ENCODE data around the gene ZNF160.

The ZNF160 gene

DNA sequence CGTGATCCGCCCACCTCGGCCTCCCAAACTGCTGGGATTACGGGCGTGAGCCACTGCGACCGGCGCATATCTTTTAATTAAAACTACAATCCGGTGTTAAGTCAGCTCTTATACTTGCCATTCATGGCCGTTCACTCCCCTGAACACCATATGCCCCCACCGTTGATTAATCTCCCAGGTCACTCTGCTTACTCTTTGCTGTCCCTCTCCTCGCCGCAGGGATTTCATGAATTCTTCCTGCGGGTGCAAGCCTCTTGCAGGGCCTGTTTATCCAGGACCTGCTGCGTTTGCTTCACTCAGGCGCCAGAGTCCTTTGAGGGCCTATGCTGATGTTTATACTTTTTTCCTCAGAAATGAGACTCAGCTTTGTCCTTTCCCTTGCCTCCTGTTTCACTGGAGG lies 57.7 kb downstream of the ZNF160 start:
- no peaks in the 10 kb centered on the region for H3F3A ChIP-seq (ENCODE audit: control insufficient read depth, insufficient read depth)
- no peaks in the 10 kb centered on the region for H4K20me1 ChIP-seq (ENCODE audit: control insufficient read depth, insufficient read depth, low read depth, low read length)
- H3K27me3 ChIP-seq (ENCODE audit: control insufficient read depth, low read length): no peaks in the 10 kb centered on the region
- H3K4me2 ChIP-seq (ENCODE audit: low read length): no peak overlapping the region
- H3K4me1 ChIP-seq (ENCODE audit: control insufficient read depth, low read length): no peaks in the 10 kb centered on the region
- peaks cover 8% of the 10 kb centered on the region; the same call in 1 of the 2 replicates for H3K9me3 ChIP-seq (ENCODE audit: control insufficient read depth, insufficient read depth, low read length)
- no peaks in the 10 kb centered on the region for H3K9me2 ChIP-seq (replicated peaks; ENCODE audit: control insufficient read depth, low read length)
- H3K36me3 ChIP-seq (ENCODE audit: control insufficient read depth, low read length): no peaks in the 10 kb centered on the region
- no peaks in the 10 kb centered on the region for H3K79me2 ChIP-seq (ENCODE audit: control insufficient read depth, low read length)
- no peak overlapping the region for H3K27ac ChIP-seq (ENCODE audit: low read depth, low read length)
- H3K4me3 ChIP-seq (ENCODE audit: low read length): no peak overlapping the region
- no peak for TF ChIP-seq EZH2phosphoT487 (IDR thresholded peaks at IDR 0.05; ENCODE audit: borderline replicate concordance, low read length)
- TF ChIP-seq, protein P1, sequence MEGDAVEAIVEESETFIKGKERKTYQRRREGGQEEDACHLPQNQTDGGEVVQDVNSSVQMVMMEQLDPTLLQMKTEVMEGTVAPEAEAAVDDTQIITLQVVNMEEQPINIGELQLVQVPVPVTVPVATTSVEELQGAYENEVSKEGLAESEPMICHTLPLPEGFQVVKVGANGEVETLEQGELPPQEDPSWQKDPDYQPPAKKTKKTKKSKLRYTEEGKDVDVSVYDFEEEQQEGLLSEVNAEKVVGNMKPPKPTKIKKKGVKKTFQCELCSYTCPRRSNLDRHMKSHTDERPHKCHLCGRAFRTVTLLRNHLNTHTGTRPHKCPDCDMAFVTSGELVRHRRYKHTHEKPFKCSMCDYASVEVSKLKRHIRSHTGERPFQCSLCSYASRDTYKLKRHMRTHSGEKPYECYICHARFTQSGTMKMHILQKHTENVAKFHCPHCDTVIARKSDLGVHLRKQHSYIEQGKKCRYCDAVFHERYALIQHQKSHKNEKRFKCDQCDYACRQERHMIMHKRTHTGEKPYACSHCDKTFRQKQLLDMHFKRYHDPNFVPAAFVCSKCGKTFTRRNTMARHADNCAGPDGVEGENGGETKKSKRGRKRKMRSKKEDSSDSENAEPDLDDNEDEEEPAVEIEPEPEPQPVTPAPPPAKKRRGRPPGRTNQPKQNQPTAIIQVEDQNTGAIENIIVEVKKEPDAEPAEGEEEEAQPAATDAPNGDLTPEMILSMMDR (IDR thresholded peaks at IDR 0.05; ENCODE audit: low read depth, low read length, poor library complexity, severe bottlenecking): no peak

DNA sequence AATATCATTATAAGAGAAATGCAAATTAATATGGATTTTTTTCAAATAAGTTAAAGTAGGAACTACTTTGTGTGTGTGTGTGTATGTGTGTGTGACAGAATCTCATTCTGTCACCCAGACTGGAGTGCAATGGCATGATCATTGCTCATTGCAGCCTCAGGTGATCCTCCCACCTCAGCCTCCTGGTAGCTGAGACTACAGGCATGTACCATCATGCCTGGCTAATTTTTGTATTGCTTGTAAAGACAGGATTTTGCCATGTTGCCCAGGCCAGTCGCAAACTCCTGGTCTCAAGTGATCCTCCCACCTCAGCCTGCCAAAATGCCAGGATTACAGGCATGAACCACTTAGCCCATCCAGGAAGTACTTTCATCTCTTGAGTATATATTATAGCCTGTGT lies 61.9 kb downstream of the ZNF160 start:
- Histone ChIP-seq H3K4me3 (ENCODE audit: low read length) (no peak overlapping the region), H3K27ac (ENCODE audit: low read depth, low read length) (no peak overlapping the region), H3K4me2 (ENCODE audit: low read length) (no peak overlapping the region), H3K9me3 (ENCODE audit: control insufficient read depth, insufficient read depth, low read length) (peaks cover 8% of the 10 kb centered on the region; the same call in 1 of the 2 replicates), H3K79me2 (ENCODE audit: control insufficient read depth, low read length) (no peaks in the 10 kb centered on the region), H3K27me3 (ENCODE audit: control insufficient read depth, low read length) (no peaks in the 10 kb centered on the region), H3K36me3 (ENCODE audit: control insufficient read depth, low read length) (no peaks in the 10 kb centered on the region), H3K4me1 (ENCODE audit: control insufficient read depth, low read length) (no peaks in the 10 kb centered on the region), H3F3A (ENCODE audit: control insufficient read depth, insufficient read depth) (no peaks in the 10 kb centered on the region), H4K20me1 (ENCODE audit: control insufficient read depth, insufficient read depth, low read depth, low read length) (no peaks in the 10 kb centered on the region), H3K9me2 (replicated peaks; ENCODE audit: control insufficient read depth, low read length) (no peaks in the 10 kb centered on the region)
- TF ChIP-seq, protein P1 (IDR thresholded peaks at IDR 0.05; ENCODE audit: low read depth, low read length, poor library complexity, severe bottlenecking): no peak
- TF ChIP-seq EZH2phosphoT487 (IDR thresholded peaks at IDR 0.05; ENCODE audit: borderline replicate concordance, low read length): no peak

DNA sequence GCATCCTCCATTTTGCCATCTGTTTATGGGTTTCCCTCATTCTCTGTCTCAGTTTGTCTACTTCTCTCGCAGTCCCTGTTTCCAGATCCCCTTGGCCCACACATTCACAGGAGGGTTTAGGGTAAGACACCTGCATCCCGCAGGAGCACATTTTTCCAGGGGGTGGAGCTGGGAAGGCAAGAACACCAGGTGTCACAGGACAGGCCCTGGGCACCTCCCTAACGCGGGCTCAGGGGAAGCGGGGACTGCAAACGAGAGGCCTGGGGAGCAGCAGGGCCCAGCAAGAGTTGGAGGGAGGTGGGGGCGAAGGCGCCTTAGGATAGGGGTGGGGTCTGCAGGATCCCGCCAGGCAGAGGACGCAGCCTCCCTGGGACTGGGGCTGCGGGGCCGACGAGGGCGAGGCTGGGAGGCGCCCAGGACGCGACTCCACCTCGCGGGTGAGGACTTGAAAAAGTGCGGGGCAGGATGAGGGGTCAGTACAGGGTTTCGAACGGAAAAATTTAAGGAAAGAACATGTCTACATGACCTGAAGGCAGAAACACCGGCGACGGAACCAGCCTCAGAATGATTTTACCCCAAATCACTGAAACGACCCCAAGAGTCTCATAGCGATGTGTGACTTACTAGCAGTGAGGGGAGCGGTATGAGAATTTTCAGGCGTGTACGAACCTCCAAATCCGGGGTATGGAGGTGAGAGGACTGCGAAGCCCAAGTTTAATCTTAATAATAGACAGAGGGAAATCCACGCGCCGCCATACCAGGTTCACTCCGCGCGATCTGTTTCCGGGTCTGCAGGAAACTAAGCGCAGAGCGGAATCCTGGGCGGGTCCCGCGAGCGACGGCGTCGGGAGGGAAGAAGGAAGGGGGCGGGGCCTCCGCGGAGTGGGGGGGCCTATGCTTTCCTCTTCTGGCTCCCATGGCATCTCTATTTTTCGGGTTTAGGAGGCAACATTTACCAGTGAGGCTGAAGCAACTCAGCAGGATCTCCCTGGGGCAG lies 65.8 kb downstream of the ZNF160 start:
- Histone ChIP-seq H4K20me1 (ENCODE audit: control insufficient read depth, insufficient read depth, low read depth, low read length) (no peaks in the 10 kb centered on the region), H3K27me3 (ENCODE audit: control insufficient read depth, low read length) (no peaks in the 10 kb centered on the region), H3K27ac (ENCODE audit: low read depth, low read length) (no peak overlapping the region), H3K4me2 (ENCODE audit: low read length) (no peak overlapping the region), H3K4me1 (ENCODE audit: control insufficient read depth, low read length) (no peaks in the 10 kb centered on the region), H3K79me2 (ENCODE audit: control insufficient read depth, low read length) (no peaks in the 10 kb centered on the region), H3K9me3 (ENCODE audit: control insufficient read depth, insufficient read depth, low read length) (peaks cover 8% of the 10 kb centered on the region; the same call in 1 of the 2 replicates), H3K36me3 (ENCODE audit: control insufficient read depth, low read length) (no peaks in the 10 kb centered on the region), H3K4me3 (ENCODE audit: low read length) (no peak overlapping the region), H3K9me2 (replicated peaks; ENCODE audit: control insufficient read depth, low read length) (no peaks in the 10 kb centered on the region), H3F3A (ENCODE audit: control insufficient read depth, insufficient read depth) (no peaks in the 10 kb centered on the region)
- no peak for TF ChIP-seq EZH2phosphoT487 (IDR thresholded peaks at IDR 0.05; ENCODE audit: borderline replicate concordance, low read length)
- TF ChIP-seq, protein P1 (IDR thresholded peaks at IDR 0.05; ENCODE audit: low read depth, low read length, poor library complexity, severe bottlenecking): no peak

All from DOHH2 (cell line).